ENCODE data around the gene ZNF555. TPM values are rescaled to one million over a fixed set of nuclear protein-coding genes. Genes with fewer than 3 reads are reported as not detected.
"Not testable (repeated sequence)": the region's sequence is repeated elsewhere in the genome, so short reads cannot be mapped to it uniquely, and the experiment has no call there.

The ZNF555 gene
- polyA plus RNA-seq, 2 of the 4 experiments (the other 2 are of a cell fraction) = 1.7 to 2.3 TPM

GRCh38 chr19:2792666-2793065 is 48.6 kb upstream of the ZNF555 start:
- H3K4me1 ChIP-seq; H3K4me2 ChIP-seq; FAIRE-seq; ATAC-seq; H3K9me3 ChIP-seq; H3K27ac ChIP-seq; POLR2A ChIA-PET; DNase-seq (ENCODE audit: low read depth in 1 of 2, low spot score in 1 of 2); H3K4me3 ChIP-seq: not testable (repeated sequence)
- CTCF ChIA-PET = interaction anchor here (0.6 kb wide), 1 partner anchor 81 kb away, joined by 3 read pairs; no protein-coding TSS in a partner anchor
- 95% methylated on average over 10 of the region's 10 CpGs for WGBS (ENCODE audit: missing lambda C conversion rate)

- no peak for ATAC-seq
- Histone ChIP-seq H3K9me3 (no peaks in the 10 kb centered on the region), H3K27ac (no peak overlapping the region), H3K4me3 (no peak overlapping the region), H3K4me1 (no peaks in the 10 kb centered on the region), H3K4me2 (no peak overlapping the region)
- DNase-seq (ENCODE audit: low read depth in 1 of 2, low spot score in 1 of 2) = no peak
- FAIRE-seq = no peak
- ChIA-PET POLR2A (no interaction called here), CTCF (interaction anchor here (0.6 kb wide), 1 partner anchor 81 kb away, joined by 3 read pairs; no protein-coding TSS in a partner anchor)
- 91% methylated on average over 6 of the region's 7 CpGs for WGBS (ENCODE audit: missing lambda C conversion rate)
- no peak for TF ChIP-seq GATA3 (IDR thresholded peaks at IDR 0.05; ENCODE audit: borderline replicate concordance)
- no peak for TF ChIP-seq SREBF2 (IDR thresholded peaks at IDR 0.05)
- no peak for TF ChIP-seq POLR2A (IDR thresholded peaks at IDR 0.05; ENCODE audit: low read length)
- TF ChIP-seq, protein P1, sequence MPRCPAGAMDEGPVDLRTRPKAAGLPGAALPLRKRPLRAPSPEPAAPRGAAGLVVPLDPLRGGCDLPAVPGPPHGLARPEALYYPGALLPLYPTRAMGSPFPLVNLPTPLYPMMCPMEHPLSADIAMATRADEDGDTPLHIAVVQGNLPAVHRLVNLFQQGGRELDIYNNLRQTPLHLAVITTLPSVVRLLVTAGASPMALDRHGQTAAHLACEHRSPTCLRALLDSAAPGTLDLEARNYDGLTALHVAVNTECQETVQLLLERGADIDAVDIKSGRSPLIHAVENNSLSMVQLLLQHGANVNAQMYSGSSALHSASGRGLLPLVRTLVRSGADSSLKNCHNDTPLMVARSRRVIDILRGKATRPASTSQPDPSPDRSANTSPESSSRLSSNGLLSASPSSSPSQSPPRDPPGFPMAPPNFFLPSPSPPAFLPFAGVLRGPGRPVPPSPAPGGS (IDR thresholded peaks at IDR 0.05) = no peak
- TF ChIP-seq JUNB (IDR thresholded peaks at IDR 0.05) = no peak
- TF ChIP-seq EP300 (IDR thresholded peaks at IDR 0.05) = no peak
- TF ChIP-seq HDAC2 (IDR thresholded peaks at IDR 0.05) = no peak
- TF ChIP-seq CBX2 (IDR thresholded peaks at IDR 0.05; ENCODE audit: borderline replicate concordance, low read depth) = no peak
- TF ChIP-seq ESRRA (IDR thresholded peaks at IDR 0.05; ENCODE audit: borderline replicate concordance, low read length) = no peak
Measured at GRCh38 chr19:2793126-2793525, 48.1 kb upstream of the ZNF555 start.

DNA sequence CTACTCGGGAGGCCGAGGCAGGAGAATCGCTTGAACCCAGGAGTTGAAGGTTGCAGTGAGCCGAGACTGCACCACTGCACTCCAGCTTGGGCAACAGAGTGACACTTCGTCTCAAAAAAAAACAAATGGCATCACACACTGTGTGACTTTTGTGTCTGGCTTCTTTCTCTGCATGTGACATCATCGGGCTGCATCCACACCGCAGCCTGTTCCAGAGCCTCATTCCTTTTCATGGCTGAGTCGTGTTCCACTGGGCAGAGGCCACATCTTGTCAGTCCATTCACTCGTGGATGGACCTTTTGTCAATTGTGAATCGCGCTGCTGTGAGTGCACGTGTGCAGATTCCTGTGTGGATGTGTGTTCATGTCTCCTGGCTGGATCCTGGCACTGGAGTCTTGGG is 47.7 kb upstream of the ZNF555 start:
- DNase-seq (ENCODE audit: low read depth in 1 of 2, low spot score in 1 of 2) (no peak), FAIRE-seq (no peak), ATAC-seq (no peak)
- CTCF ChIA-PET = no interaction called here
- no peaks in the 10 kb centered on the region for H3K4me1 ChIP-seq
- no peak for TF ChIP-seq HOXB13 (CRISPR knock-in tag; IDR thresholded peaks at IDR 0.05; ENCODE audit: low read depth)
- TF ChIP-seq, protein P2, sequence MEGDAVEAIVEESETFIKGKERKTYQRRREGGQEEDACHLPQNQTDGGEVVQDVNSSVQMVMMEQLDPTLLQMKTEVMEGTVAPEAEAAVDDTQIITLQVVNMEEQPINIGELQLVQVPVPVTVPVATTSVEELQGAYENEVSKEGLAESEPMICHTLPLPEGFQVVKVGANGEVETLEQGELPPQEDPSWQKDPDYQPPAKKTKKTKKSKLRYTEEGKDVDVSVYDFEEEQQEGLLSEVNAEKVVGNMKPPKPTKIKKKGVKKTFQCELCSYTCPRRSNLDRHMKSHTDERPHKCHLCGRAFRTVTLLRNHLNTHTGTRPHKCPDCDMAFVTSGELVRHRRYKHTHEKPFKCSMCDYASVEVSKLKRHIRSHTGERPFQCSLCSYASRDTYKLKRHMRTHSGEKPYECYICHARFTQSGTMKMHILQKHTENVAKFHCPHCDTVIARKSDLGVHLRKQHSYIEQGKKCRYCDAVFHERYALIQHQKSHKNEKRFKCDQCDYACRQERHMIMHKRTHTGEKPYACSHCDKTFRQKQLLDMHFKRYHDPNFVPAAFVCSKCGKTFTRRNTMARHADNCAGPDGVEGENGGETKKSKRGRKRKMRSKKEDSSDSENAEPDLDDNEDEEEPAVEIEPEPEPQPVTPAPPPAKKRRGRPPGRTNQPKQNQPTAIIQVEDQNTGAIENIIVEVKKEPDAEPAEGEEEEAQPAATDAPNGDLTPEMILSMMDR (IDR thresholded peaks at IDR 0.05) = no peak
- TF ChIP-seq RCOR1 (IDR thresholded peaks at IDR 0.05; ENCODE audit: low read depth, low read length) = no peak
- TF ChIP-seq, protein P3, sequence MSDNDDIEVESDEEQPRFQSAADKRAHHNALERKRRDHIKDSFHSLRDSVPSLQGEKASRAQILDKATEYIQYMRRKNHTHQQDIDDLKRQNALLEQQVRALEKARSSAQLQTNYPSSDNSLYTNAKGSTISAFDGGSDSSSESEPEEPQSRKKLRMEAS (IDR thresholded peaks at IDR 0.05) = no peak
- TF ChIP-seq E2F6 (IDR thresholded peaks at IDR 0.05; ENCODE audit: borderline replicate concordance, low read depth) = no peak
- TF ChIP-seq RAD21 (conservative IDR thresholded peaks at IDR 0.05 in 1 of 2, IDR thresholded peaks at IDR 0.05 in 1 of 2) = no peak
- TF ChIP-seq ZFP36 (IDR thresholded peaks at IDR 0.05; ENCODE audit: borderline replicate concordance, partially characterized antibody) = no peak
- TF ChIP-seq HMGXB4 (CRISPR knock-in tag; IDR thresholded peaks at IDR 0.05; ENCODE audit: borderline replicate concordance) = no peak
- TF ChIP-seq SREBF2 (IDR thresholded peaks at IDR 0.05) = no peak
- TF ChIP-seq, protein P1 (IDR thresholded peaks at IDR 0.05) = no peak
- no peak for TF ChIP-seq POLR2AphosphoS2 (conservative IDR thresholded peaks at IDR 0.05; ENCODE audit: low read length)
- TF ChIP-seq, protein P4, sequence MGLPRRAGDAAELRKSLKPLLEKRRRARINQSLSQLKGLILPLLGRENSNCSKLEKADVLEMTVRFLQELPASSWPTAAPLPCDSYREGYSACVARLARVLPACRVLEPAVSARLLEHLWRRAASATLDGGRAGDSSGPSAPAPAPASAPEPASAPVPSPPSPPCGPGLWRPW (IDR thresholded peaks at IDR 0.05) = no peak
- TF ChIP-seq MAZ (IDR thresholded peaks at IDR 0.05; ENCODE audit: borderline replicate concordance, low read depth, low read length) = no peak
- no peak for TF ChIP-seq HOXA7 (CRISPR knock-in tag; IDR thresholded peaks at IDR 0.05)
- POLR2A ChIA-PET = no interaction called here
- H3K4me3 ChIP-seq = no peak overlapping the region
- H3K9me3 ChIP-seq = no peaks in the 10 kb centered on the region
- 95% methylated on average over 12 of the region's 12 CpGs for WGBS (ENCODE audit: missing lambda C conversion rate)
- no peak overlapping the region for H3K4me2 ChIP-seq
- H3K27ac ChIP-seq = no peak overlapping the region

Data from A549 (cell line).